Nucleus accumbens (tissue), 56 donors: ENCODE data around the gene IL17C.
A peak's percentile ranks its signal among the peaks of the same experiment; 100 is the strongest.

Source experiments
- DNase-seq, 56 donors: peaks; one replicate each; lab custom pipeline; 2025; lab: John Stamatoyannopoulos, UW

IL17C gene

GRCh38 chr16:88624977-88625576 is 13.3 kb upstream of the IL17C start:
- no peak for DNase-seq

DNA sequence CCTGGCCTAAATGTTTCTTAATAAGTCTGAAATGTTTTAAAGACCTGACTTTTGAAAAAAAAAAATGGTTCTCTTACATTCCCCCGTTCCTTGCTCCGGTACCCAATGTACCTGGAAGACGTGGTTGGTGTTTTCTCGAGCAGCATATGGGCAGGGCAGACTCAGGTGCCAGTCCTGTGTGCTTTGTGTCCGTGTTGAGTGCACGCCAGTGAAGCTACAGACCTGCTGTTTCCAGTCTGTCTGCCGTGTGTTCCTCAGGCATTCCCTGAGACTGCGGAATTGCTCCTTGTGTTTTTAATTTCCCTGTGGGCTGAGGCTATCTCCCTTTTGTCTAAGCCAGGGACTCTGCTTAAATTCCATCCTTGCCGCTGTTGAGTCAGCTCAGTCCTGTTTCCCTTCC is 11.7 kb upstream of the IL17C start:
- no peak for DNase-seq

- no peak for DNase-seq
Observed at GRCh38 chr16:88627531-88628411, 10.6 kb upstream of the IL17C start.

GRCh38 chr16:88628512-88628974 is 9.8 kb upstream of the IL17C start:
- no peak for DNase-seq

- DNase-seq = no peak
Observed at GRCh38 chr16:88629835-88630234, 8.5 kb upstream of the IL17C start.

DNA sequence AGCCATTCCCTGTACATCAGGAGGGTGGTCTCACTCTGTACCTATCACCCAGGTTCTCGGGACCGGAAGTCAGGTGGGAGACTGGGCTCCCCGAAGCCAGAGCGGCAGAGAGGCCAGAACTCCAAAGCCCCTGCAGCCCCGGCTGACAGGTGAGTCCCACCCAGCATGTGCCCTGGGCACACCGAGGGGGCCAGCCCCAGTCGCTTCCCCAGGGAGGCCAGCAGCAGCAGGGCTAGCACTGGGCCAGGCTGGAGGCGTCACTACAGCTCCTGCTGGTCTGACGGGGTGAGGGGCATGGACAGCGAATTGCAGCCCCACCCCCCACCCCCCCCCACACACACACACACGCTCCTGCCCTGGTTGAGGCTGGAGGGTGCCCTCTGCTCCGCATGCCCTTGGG is 7.9 kb upstream of the IL17C start:
- no peak for DNase-seq

- no peak for DNase-seq
Observed at GRCh38 chr16:88630941-88631340, 7.4 kb upstream of the IL17C start.

GRCh38 chr16:88631384-88631783 is 7.0 kb upstream of the IL17C start:
- no peak for DNase-seq

- DNase-seq = no peak
Observed at GRCh38 chr16:88631920-88632586, 6.3 kb upstream of the IL17C start.

- no peak for DNase-seq
Observed at GRCh38 chr16:88632587-88632930, 5.8 kb upstream of the IL17C start.

DNA sequence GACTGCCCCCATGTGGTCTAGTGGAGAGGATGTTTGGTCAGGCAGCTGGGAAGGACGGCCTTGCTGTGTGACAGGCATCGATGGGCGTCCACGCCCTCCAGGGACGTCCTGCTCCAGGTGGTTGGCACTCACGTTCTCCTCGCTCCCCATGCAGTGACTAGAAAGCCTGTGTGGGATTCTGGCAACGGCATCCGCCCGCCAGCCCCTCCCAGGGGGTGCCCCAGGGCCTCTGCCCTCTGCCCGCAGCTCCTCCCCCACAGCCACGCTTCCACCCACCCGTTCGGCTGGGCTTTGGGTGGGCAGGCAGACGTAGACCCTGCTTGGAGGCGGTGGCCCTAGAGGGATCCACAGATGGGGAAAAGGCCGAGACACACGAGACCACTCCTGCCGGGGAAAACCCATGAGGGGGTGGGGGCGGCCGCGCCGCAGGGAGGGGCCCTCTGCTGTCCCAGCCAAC is 4.7 kb upstream of the IL17C start:
- peak in 3 of 56 donors; percentile 2 to 29 (median 17) for DNase-seq

GRCh38 chr16:88634141-88634993 is 4.0 kb upstream of the IL17C start:
- no peak for DNase-seq

- DNase-seq = no peak
Observed at GRCh38 chr16:88634994-88635670, 3.2 kb upstream of the IL17C start.

DNA sequence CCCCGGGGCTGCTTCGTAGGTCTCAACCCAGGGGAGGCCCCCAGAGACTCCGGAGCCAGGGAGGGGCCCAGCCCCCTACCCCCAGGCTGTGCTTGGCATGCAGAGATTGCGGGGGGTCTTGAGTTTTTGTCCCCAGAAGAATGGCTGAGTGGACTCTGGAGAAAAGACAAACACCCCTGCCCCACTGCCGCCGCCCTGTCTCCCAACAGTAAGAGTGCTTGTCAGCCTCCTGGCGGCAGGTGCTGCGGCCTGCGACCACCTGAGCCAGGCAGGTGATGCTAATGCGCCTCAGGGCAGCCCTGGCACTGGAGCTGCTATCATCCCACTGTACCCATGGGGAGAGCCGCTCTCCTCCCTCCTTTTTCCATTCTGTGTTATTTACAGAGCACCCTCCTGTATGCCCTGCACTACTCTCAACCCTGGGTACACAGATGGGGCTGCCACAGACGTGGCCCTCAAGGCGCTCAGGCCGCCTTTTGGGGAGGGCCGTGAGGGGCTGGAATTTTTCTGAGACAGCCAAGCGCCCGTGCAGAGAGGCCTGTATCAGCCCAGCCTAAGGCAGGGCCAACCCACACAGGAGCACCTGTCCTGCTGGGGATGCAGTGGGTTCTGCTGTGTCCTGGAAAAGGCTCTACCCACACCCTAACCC is 2.6 kb upstream of the IL17C start:
- DNase-seq = no peak

GRCh38 chr16:88636488-88637265 is 1.7 kb upstream of the IL17C start:
- DNase-seq = no peak

GRCh38 chr16:88639231-88640038 is 1.1 kb downstream of the IL17C start:
- no peak for DNase-seq

- no peak for DNase-seq
Observed at GRCh38 chr16:88640039-88640495, 1.7 kb downstream of the IL17C start.
